PFSK-1 (cell line): Measurements from ENCODE around the gene WFDC8.

ENCODE experiments used
- FOXP2 ChIP-seq: optimal IDR thresholded peaks from 2 replicates; pipeline ENCODE3; 2011; ENCODE audit warnings: borderline replicate concordance, control low read depth, inconsistent platforms; ENCODE audit not compliant: insufficient read depth; ENCODE audit errors: extremely low read length, extremely low read depth
- POLR2AphosphoS5 ChIP-seq: IDR thresholded peaks from 2 replicates; pipeline ENCODE4 v1.6.1; 2012; ENCODE audit warnings: low read depth, mild to moderate bottlenecking, control low read depth, low read length, moderate library complexity
- REST ChIP-seq, 2 experiments: IDR thresholded peaks; 2 replicates each; pipeline versions ENCODE4 v1.6.1 to v1.8.0; 2011 to 2012; ENCODE audit warnings: low read depth in 2 of 2, low read length in 2 of 2, control low read depth in 1 of 2, inconsistent platforms in 1 of 2, mild to moderate bottlenecking in 1 of 2, moderate library complexity in 1 of 2; ENCODE audit not compliant: insufficient read depth in 1 of 2
- SIN3A ChIP-seq: IDR thresholded peaks from 2 replicates; pipeline ENCODE4 v1.6.1; 2012; ENCODE audit warnings: mild to moderate bottlenecking, low read length, moderate library complexity, borderline replicate concordance; ENCODE audit not compliant: insufficient read depth
- TAF1 ChIP-seq: IDR thresholded peaks from 2 replicates; pipeline ENCODE4 v1.6.1; 2012; ENCODE audit warnings: low read length, control low read depth, borderline replicate concordance; ENCODE audit not compliant: insufficient read depth

The WFDC8 gene

GRCh38 chr20:45576995-45577394 lies 2.1 kb downstream of the WFDC8 start:
- TF ChIP-seq POLR2AphosphoS5 = no peak
- no peak for TF ChIP-seq FOXP2
- no peak for TF ChIP-seq TAF1
- no peak for TF ChIP-seq SIN3A
- TF ChIP-seq REST (IDR thresholded peaks at IDR 0.05; ENCODE audit: insufficient read depth in 1 of 2, low read depth in 2 of 2, low read length in 2 of 2) = no peak

- TF ChIP-seq TAF1 = no peak
- no peak for TF ChIP-seq FOXP2
- no peak for TF ChIP-seq POLR2AphosphoS5
- no peak for TF ChIP-seq REST (IDR thresholded peaks at IDR 0.05; ENCODE audit: insufficient read depth in 1 of 2, low read depth in 2 of 2, low read length in 2 of 2)
- TF ChIP-seq SIN3A = no peak
Observed at GRCh38 chr20:45575931-45576330, 3.2 kb downstream of the WFDC8 start.

- TF ChIP-seq FOXP2 (no peak), TAF1 (no peak), POLR2AphosphoS5 (no peak), SIN3A (no peak), REST (IDR thresholded peaks at IDR 0.05; ENCODE audit: insufficient read depth in 1 of 2, low read depth in 2 of 2, low read length in 2 of 2) (no peak)
Observed at GRCh38 chr20:45564760-45565276, 14.3 kb downstream of the WFDC8 start.

- TF ChIP-seq POLR2AphosphoS5 = no peak
- TF ChIP-seq REST (IDR thresholded peaks at IDR 0.05; ENCODE audit: insufficient read depth in 1 of 2, low read depth in 2 of 2, low read length in 2 of 2) = no peak
- no peak for TF ChIP-seq TAF1
- TF ChIP-seq SIN3A = no peak
- no peak for TF ChIP-seq FOXP2
Observed at GRCh38 chr20:45555198-45555597, 23.9 kb downstream of the WFDC8 start.

- TF ChIP-seq POLR2AphosphoS5 (no peak), TAF1 (no peak)
Observed at GRCh38 chr20:45552456-45552855, 26.6 kb downstream of the WFDC8 start.

- TF ChIP-seq REST (IDR thresholded peaks at IDR 0.05; ENCODE audit: insufficient read depth in 1 of 2, low read depth in 2 of 2, low read length in 2 of 2) (no peak), FOXP2 (no peak)
Observed at GRCh38 chr20:45550765-45551164, 28.3 kb downstream of the WFDC8 start.
